H1 (cell line): ENCODE measurements around the gene CEP128. TPM values are rescaled to one million over a fixed set of nuclear protein-coding genes. Genes with fewer than 3 reads are reported as not detected.

Experiments used
- CTCF ChIA-PET: fragments of 300-600 bp; sonication (Branson Sonifier 250); formaldehyde crosslinking; loops from one replicate; lab custom pipeline; 2021; ENCODE audit not compliant: partially characterized antibody; lab: Charles Lee
- POLR2A ChIA-PET: fragments of 300-600 bp; sonication (Branson Sonifier 250); formaldehyde crosslinking; loops from one replicate; lab custom pipeline; 2021; ENCODE audit warnings: inconsistent platforms; ENCODE audit not compliant: partially characterized antibody; lab: Charles Lee
- DNase-seq, 2 experiments: peaks; one replicate each; pipeline versions ENCODE4 v3.0.0 to v3.0.0-alpha.2; 2010 to 2022; ENCODE audit warnings: low spot score in 2 of 2, low read depth in 1 of 2, mixed read lengths in 1 of 2
- FAIRE-seq: peaks from 2 replicates; lab custom pipeline; 2011; peaks lifted over from hg19 to GRCh38; lab: Jason Lieb, UNC
- H2AFZ ChIP-seq: 2 replicates; pipeline ENCODE4 v1.8.1; 2012; ENCODE audit warnings: low read length, inconsistent platforms
- H2AK5ac ChIP-seq: 2 replicates; pipeline ENCODE4 v1.6.1; 2013; ENCODE audit warnings: low read depth, low read length
- H2BK120ac ChIP-seq: replicated peaks from 2 replicates; pipeline ENCODE3; 2013; ENCODE audit warnings: low read depth, low read length, inconsistent platforms
- H2BK12ac ChIP-seq: 2 replicates; pipeline ENCODE4 v1.6.1; 2013; ENCODE audit warnings: low read depth, low read length
- H2BK15ac ChIP-seq: 2 replicates; pipeline ENCODE4 v1.6.1; 2013; ENCODE audit warnings: low read length
- H2BK20ac ChIP-seq: 2 replicates; pipeline ENCODE4 v1.6.1; 2013; ENCODE audit warnings: low read length
- H2BK5ac ChIP-seq: 2 replicates; pipeline ENCODE4 v1.6.1; 2013; ENCODE audit warnings: low read depth, low read length
- H3K14ac ChIP-seq: 2 replicates; pipeline ENCODE4 v1.6.1; 2013; ENCODE audit warnings: inconsistent platforms; ENCODE audit not compliant: insufficient read length
- H3K18ac ChIP-seq: 2 replicates; pipeline ENCODE4 v1.6.1; 2013; ENCODE audit warnings: low read length; ENCODE audit errors: extremely low read depth
- H3K23ac ChIP-seq: 2 replicates; pipeline ENCODE4 v1.6.1; 2013; ENCODE audit warnings: inconsistent platforms; ENCODE audit not compliant: insufficient read length
- H3K23me2 ChIP-seq: 2 replicates; pipeline ENCODE4 v1.6.1; 2013; ENCODE audit warnings: low read depth, low read length
- H3K27ac ChIP-seq: 2 replicates; pipeline ENCODE4 v1.6.1; 2011; ENCODE audit warnings: low read depth, low read length, inconsistent platforms
- H3K27me3 ChIP-seq, 4 experiments: replicated peaks in 1 of 4; 1 replicate in 1 of 4; 2 replicates in 3 of 4; pipeline versions ENCODE4 v1.6.1 to v1.8.1; 2011 to 2013; ENCODE audit warnings: low read length in 3 of 4, mild to moderate bottlenecking in 3 of 4, inconsistent platforms in 2 of 4, mixed read lengths in 2 of 4, moderate library complexity in 1 of 4; ENCODE audit not compliant: control insufficient read depth in 3 of 4, insufficient read depth in 3 of 4; ENCODE audit errors: extremely low read depth in 1 of 4
- H3K36me3 ChIP-seq, 4 experiments: 2 replicates each; pipeline versions ENCODE4 v1.6.1 to v1.8.1; 2011 to 2013; ENCODE audit warnings: mild to moderate bottlenecking in 4 of 4, low read length in 3 of 4, moderate library complexity in 2 of 4, control low read depth in 1 of 4, inconsistent platforms in 1 of 4; ENCODE audit not compliant: insufficient read depth in 4 of 4, control insufficient read depth in 2 of 4
- H3K4ac ChIP-seq: replicated peaks from 2 replicates; pipeline ENCODE3; 2013; ENCODE audit warnings: low read length, low read depth, mixed read lengths, inconsistent platforms; ENCODE audit not compliant: insufficient read length
- H3K4me1 ChIP-seq, 4 experiments: replicated peaks in 1 of 4; 1 replicate in 1 of 4; 2 replicates in 3 of 4; pipeline versions ENCODE4 v1.6.1 to v1.8.1; 2011 to 2013; ENCODE audit warnings: low read length in 3 of 4, inconsistent platforms in 2 of 4, mixed read lengths in 1 of 4; ENCODE audit not compliant: insufficient read depth in 4 of 4, control insufficient read depth in 3 of 4
- H3K4me2 ChIP-seq, 2 experiments: 2 replicates each; pipeline versions ENCODE4 v1.6.1 to v1.8.1; 2011 to 2013; ENCODE audit warnings: low read depth in 2 of 2, low read length in 2 of 2, control low read depth in 1 of 2, inconsistent platforms in 1 of 2, mild to moderate bottlenecking in 1 of 2; ENCODE audit not compliant: insufficient read depth in 1 of 2
- H3K4me3 ChIP-seq, 4 experiments: fragments of 200-600, 300-600 bp in 1 of 4; sonication (generic), shearing (Covaris generic), sonication (Bioruptor Twin) in 1 of 4; 2 replicates each; pipeline versions ENCODE4 v1.5.1 to v1.8.1; 2011 to 2016; ENCODE audit warnings: low read length in 4 of 4, low read depth in 3 of 4, control low read depth in 2 of 4, inconsistent platforms in 2 of 4, mild to moderate bottlenecking in 2 of 4, mixed read lengths in 1 of 4, moderate library complexity in 1 of 4; ENCODE audit not compliant: insufficient read depth in 2 of 4; ENCODE audit errors: extremely low read depth in 1 of 4
- H3K56ac ChIP-seq: replicated peaks from 2 replicates; pipeline ENCODE3; 2013; ENCODE audit warnings: low read depth, mild to moderate bottlenecking, mixed read lengths, low read length, inconsistent platforms; ENCODE audit not compliant: insufficient read length
- H3K79me1 ChIP-seq: 2 replicates; pipeline ENCODE4 v1.6.1; 2013; ENCODE audit warnings: low read depth, low read length, control low read depth
- H3K79me2 ChIP-seq, 2 experiments: 2 replicates each; pipeline versions ENCODE4 v1.6.1 to v1.8.1; 2012 to 2013; ENCODE audit warnings: low read length in 2 of 2, mild to moderate bottlenecking in 2 of 2, inconsistent platforms in 1 of 2; ENCODE audit not compliant: insufficient read depth in 2 of 2, control insufficient read depth in 1 of 2
- H3K9ac ChIP-seq, 4 experiments: replicated peaks in 1 of 4; 1 replicate in 1 of 4; 2 replicates in 3 of 4; pipeline versions ENCODE4 v1.6.1 to v1.8.1; 2011 to 2013; ENCODE audit warnings: low read depth in 3 of 4, low read length in 3 of 4, control low read depth in 2 of 4, mild to moderate bottlenecking in 2 of 4, moderate library complexity in 2 of 4, inconsistent platforms in 1 of 4; ENCODE audit errors: extremely low read depth in 1 of 4
- H3K9me3 ChIP-seq, 2 experiments: 2 replicates each; pipeline versions ENCODE4 v1.6.1 to v1.8.1; 2012 to 2013; ENCODE audit warnings: mild to moderate bottlenecking in 2 of 2, moderate library complexity in 2 of 2, control low read depth in 1 of 2, inconsistent platforms in 1 of 2, low read depth in 1 of 2, low read length in 1 of 2, mixed read lengths in 1 of 2; ENCODE audit not compliant: insufficient read depth in 2 of 2
- H4K20me1 ChIP-seq, 2 experiments: replicated peaks in 1 of 2; 2 replicates each; pipeline versions ENCODE3 to v1.8.1; 2011 to 2013; ENCODE audit warnings: inconsistent platforms in 2 of 2, low read length in 2 of 2, mild to moderate bottlenecking in 1 of 2; ENCODE audit not compliant: insufficient read depth in 2 of 2, control insufficient read depth in 1 of 2
- H4K5ac ChIP-seq: 2 replicates; pipeline ENCODE4 v1.6.1; 2013; ENCODE audit warnings: low read length, low read depth, mixed read lengths, inconsistent platforms; ENCODE audit not compliant: insufficient read length
- H4K8ac ChIP-seq: 2 replicates; pipeline ENCODE4 v1.8.0; 2013; ENCODE audit warnings: mild to moderate bottlenecking, moderate library complexity, low read length, inconsistent platforms; ENCODE audit not compliant: insufficient read depth; ENCODE audit errors: extremely low read depth
- H4K91ac ChIP-seq: replicated peaks from 2 replicates; pipeline ENCODE3; 2013; ENCODE audit warnings: low read length, mixed read lengths, inconsistent platforms; ENCODE audit not compliant: insufficient read length
- CHD7 ChIP-seq: fragments of 300-600 bp; sonication (generic); IDR thresholded peaks from 2 replicates; pipeline ENCODE4 v1.7.1; 2012; ENCODE audit warnings: low read length, moderate library complexity, mild to moderate bottlenecking, inconsistent platforms; ENCODE audit not compliant: insufficient replicate concordance
- WGBS, 2 experiments: shearing (Covaris generic) in 1 of 2; methylation state at CpG; one replicate each; pipeline versions ENCODE4 v1.1.6 to v1.1.7; 2013 to 2015; ENCODE audit warnings: low lambda C conversion rate in 2 of 2, mixed read lengths in 2 of 2, inconsistent platforms in 1 of 2, low coverage in 1 of 2, missing lambda C conversion rate in 1 of 2; ENCODE audit not compliant: insufficient replicate concordance in 2 of 2, insufficient coverage in 1 of 2, insufficient read length in 1 of 2; ENCODE audit errors: extremely low coverage in 1 of 2, missing lambda C conversion rate in 1 of 2; 5-methylcytosine and 5-hydroxymethylcytosine counted together
- polyA plus RNA-seq, 7 experiments: library from polyadenylated mRNA; depleted of rRNA in 3 of 7; stranded (reverse) in 5 of 7; unstranded in 2 of 7; fragments of >200 nt in 5 of 7; fragments of 200-250 nt in 2 of 7; gene quantifications; 1 replicate in 5 of 7; 2 replicates in 1 of 7; 4 replicates in 1 of 7; pipeline versions ENCODE4 v1.2.1 to v1.2.3, GENCODE V29; 2011 to 2013; ENCODE audit warnings: missing spikeins in 2 of 7, mixed read lengths in 2 of 7
- total RNA-seq: library from RNA; stranded (reverse); fragmentation: NEBNext Ultra II Directional; extraction: Animal tissue kit (Norgen Biotek cat#: 25700); gene quantifications from 2 replicates; pipeline ENCODE4 v1.2.1, GENCODE V29; 2021

Gene CEP128
- total and polyA plus RNA-seq, 2 of the 8 experiments (the other 6 are each of a cell fraction or from before 2014, with no cell fraction given): 1.9 to 17.0 TPM

- no peak for FAIRE-seq
- TF ChIP-seq CHD7: no peak
Measured at GRCh38 chr14:80948291-80948690, 6.8 kb upstream of the CEP128 start.

More at GRCh38 chr14:80948291-80948690, 6.8 kb upstream of the CEP128 start:
- Histone ChIP-seq H3K14ac (no peak overlapping the region), H3K56ac (no peak overlapping the region), H3K23me2 (no peaks in the 10 kb centered on the region), H4K8ac (no peak overlapping the region), H2BK120ac (no peak overlapping the region), H2AK5ac (no peak overlapping the region), H3K79me2 (no peaks in the 10 kb centered on the region), H3K27ac (no peak overlapping the region), H3K9ac (no peak overlapping the region), H3K27me3 (no peaks in the 10 kb centered on the region), H2BK15ac (no peak overlapping the region), H4K20me1 (no peaks in the 10 kb centered on the region), H3K4me2 (no peak overlapping the region), H3K9me3 (no peaks in the 10 kb centered on the region), H2AFZ (no peak overlapping the region), H3K4ac (no peak overlapping the region), H4K5ac (no peak overlapping the region), H3K4me1 (no peaks in the 10 kb centered on the region), H2BK12ac (no peak overlapping the region), H4K91ac (no peak overlapping the region), H3K23ac (no peak overlapping the region), H3K4me3 (no peak overlapping the region), H2BK5ac (no peak overlapping the region), H3K79me1 (no peaks in the 10 kb centered on the region), H3K18ac (no peak overlapping the region), H2BK20ac (no peak overlapping the region), H3K36me3 (no peaks in the 10 kb centered on the region)
- 97% methylated on average over 1 of the region's 1 CpG; no CpG with 5 or more reads in 1 of the 2 experiments for WGBS, 2 experiments
- ChIA-PET POLR2A (no interaction called here), CTCF (no interaction called here)
- no peak for DNase-seq
